ENCODE results near the gene CRELD2.

CRELD2 gene

DNA sequence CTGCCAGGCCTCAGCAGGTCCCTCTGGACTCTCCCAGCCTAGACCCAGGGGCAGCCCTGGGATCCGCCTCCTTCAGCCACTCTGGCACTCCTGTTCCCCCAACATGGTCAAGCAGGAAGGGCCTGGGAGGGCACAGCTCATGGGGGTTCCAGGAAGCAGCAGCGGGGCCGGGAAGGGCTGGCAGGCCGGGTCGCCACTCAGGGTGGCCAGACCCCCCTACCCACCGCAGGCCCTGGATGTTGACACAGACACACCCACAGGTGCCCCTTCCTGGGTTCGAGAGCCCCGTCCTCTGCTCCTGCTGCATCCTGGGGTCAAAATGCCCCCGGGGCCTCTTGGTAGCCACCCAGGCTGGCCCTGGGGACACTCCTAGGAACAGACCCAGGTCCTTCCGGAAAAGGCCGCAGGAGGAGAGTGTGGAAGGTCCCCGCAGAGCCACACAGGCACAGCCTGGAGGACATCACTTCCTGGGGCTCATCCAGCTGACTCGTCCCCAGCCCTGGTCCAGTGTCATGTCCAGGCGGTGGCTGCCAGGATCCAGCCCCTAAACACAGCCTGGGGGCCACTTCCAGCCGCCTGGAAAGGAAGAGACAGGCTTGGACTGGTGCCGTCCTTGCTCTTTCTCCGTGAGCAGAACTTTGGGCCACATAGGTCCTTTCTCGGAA, 35.4 kb downstream of the CRELD2 start:
- no peak overlapping the region for H3K4me3 ChIP-seq (ENCODE audit: low read depth, low read length)
- TF ChIP-seq, protein P1, sequence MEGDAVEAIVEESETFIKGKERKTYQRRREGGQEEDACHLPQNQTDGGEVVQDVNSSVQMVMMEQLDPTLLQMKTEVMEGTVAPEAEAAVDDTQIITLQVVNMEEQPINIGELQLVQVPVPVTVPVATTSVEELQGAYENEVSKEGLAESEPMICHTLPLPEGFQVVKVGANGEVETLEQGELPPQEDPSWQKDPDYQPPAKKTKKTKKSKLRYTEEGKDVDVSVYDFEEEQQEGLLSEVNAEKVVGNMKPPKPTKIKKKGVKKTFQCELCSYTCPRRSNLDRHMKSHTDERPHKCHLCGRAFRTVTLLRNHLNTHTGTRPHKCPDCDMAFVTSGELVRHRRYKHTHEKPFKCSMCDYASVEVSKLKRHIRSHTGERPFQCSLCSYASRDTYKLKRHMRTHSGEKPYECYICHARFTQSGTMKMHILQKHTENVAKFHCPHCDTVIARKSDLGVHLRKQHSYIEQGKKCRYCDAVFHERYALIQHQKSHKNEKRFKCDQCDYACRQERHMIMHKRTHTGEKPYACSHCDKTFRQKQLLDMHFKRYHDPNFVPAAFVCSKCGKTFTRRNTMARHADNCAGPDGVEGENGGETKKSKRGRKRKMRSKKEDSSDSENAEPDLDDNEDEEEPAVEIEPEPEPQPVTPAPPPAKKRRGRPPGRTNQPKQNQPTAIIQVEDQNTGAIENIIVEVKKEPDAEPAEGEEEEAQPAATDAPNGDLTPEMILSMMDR (IDR thresholded peaks at IDR 0.05; ENCODE audit: low read depth, low read length, missing control alignments), result no peak
- no peak for DNase-seq (ENCODE audit: low read depth)

- no peak for DNase-seq (ENCODE audit: low read depth)
- H3K4me3 ChIP-seq (ENCODE audit: low read depth, low read length), result no peak overlapping the region
- TF ChIP-seq, protein P1 (IDR thresholded peaks at IDR 0.05; ENCODE audit: low read depth, low read length, missing control alignments), result no peak
Observed at GRCh38 chr22:49954354-49954753, 35.9 kb downstream of the CRELD2 start.

DNA sequence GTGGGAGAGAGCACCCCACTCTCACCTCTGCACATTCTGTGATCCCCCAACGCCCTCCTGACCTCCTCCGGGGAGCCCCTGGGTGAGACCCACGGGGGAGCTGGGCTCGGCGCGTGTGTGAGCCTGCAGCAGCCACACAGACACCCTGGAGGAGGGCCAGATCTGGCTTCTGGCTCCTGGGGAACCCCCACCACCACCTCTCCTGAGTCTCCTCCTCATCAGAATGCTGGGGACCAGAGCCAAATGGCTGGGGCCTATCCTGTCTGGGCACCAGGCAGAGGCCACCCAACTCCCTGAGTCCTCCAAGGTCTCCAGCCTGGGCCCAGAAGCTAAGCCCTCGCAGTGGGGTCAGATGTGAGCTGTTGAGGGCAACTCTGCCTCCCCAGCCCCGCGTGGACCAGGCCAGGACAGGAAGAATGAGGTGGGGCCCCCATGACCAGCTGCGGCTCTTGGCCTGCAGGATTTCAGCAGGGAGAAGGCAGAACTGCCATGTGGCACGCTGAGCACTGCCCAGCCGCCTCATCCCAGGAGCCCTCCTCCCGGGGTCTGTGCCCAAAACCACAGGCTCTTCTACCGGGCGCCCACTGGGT, 36.7 kb downstream of the CRELD2 start:
- TF ChIP-seq, protein P1 (IDR thresholded peaks at IDR 0.05; ENCODE audit: low read depth, low read length, missing control alignments), result no peak
- DNase-seq (ENCODE audit: low read depth), result no peak
- H3K4me3 ChIP-seq (ENCODE audit: low read depth, low read length), result no peak overlapping the region

DNA sequence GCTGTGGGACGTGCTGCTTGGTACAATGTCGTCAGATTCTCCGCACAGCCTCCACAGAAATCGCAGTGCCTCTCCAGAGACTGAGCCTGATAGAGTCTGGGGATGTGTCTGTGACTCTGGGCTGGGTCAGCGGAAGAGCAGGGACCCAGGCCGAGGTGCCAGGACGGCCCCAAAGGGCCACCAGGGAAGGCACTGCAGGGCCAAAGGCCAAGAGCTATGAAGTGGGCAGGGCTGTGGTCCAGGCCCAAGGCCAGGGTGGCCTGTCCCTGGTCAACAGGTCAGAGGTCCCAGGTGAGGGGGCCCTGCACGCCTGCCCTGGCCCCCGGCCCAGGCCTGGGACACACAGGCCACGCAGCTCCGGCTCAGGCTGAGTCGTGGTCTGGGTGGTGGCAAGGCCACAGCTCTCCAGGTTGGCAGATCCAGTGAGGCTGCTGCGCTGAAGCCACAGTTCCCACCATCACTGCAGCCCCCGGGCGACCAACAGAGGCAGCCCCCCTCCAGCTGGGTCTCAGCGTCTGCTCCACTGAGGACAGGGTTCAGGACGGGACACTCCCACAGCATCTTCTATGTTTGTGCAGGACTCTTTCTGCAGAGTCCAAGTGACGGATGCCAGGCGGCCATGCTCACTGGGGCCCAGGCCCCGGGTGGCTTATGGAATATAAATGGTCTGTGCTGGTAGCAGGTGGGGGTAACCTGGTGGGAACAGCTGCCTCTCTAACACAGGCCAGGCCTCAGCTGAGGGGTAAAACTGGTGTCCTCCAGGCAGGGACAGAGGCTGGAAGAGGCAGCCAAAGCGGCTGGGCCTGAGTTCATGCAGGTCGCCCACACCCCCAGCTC, 37.4 kb downstream of the CRELD2 start:
- no peak for DNase-seq (ENCODE audit: low read depth)
- no peak overlapping the region for H3K4me3 ChIP-seq (ENCODE audit: low read depth, low read length)
- TF ChIP-seq, protein P1 (IDR thresholded peaks at IDR 0.05; ENCODE audit: low read depth, low read length, missing control alignments), result no peak

- no peak overlapping the region for H3K4me3 ChIP-seq (ENCODE audit: low read depth, low read length)
- TF ChIP-seq, protein P1 (IDR thresholded peaks at IDR 0.05; ENCODE audit: low read depth, low read length, missing control alignments), result no peak
- no peak for DNase-seq (ENCODE audit: low read depth)
Observed at GRCh38 chr22:49956418-49956770, 38.0 kb downstream of the CRELD2 start.

GRCh38 chr22:49956914-49957825, 38.7 kb downstream of the CRELD2 start:
- TF ChIP-seq, protein P1 (IDR thresholded peaks at IDR 0.05; ENCODE audit: low read depth, low read length, missing control alignments), result no peak
- H3K4me3 ChIP-seq (ENCODE audit: low read depth, low read length), result no peak overlapping the region
- no peak for DNase-seq (ENCODE audit: low read depth)

Data from GM12864 (cell line).